AG09319 (cell line): Measurements from ENCODE around the gene RPL10.

Source experiments
- DNase-seq: peaks from one replicate; pipeline ENCODE4 v3.0.0-alpha.2; 2010; ENCODE audit warnings: low read depth; ENCODE audit errors: extremely low read depth
- TF ChIP-seq, protein P1 (sequence below): IDR thresholded peaks from 2 replicates; pipeline ENCODE4 v1.5.1; 2011; ENCODE audit warnings: low read depth, mild to moderate bottlenecking, inconsistent platforms, low read length, moderate library complexity

Gene RPL10

DNA sequence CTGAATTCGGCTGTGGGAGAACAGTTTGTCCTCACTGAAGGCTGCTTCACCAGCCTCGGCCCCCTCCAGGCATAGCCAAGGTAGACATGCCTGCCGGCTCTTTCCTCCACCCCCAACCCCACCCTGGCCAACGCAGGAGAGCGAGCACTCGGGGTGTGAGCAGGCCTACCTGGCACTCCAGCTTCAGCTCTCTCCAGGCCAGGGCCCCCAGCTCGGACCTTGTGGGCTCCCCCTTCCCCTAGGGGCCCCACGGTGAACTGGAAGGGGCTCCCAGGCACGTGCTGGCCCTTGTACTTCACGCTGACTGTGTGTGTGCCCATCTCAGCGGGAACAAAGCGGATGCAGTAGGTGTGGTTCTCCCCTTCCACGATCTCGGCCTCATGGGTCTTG is 46.2 kb upstream of the RPL10 start:
- DNase-seq = no peak
- TF ChIP-seq, protein P1, sequence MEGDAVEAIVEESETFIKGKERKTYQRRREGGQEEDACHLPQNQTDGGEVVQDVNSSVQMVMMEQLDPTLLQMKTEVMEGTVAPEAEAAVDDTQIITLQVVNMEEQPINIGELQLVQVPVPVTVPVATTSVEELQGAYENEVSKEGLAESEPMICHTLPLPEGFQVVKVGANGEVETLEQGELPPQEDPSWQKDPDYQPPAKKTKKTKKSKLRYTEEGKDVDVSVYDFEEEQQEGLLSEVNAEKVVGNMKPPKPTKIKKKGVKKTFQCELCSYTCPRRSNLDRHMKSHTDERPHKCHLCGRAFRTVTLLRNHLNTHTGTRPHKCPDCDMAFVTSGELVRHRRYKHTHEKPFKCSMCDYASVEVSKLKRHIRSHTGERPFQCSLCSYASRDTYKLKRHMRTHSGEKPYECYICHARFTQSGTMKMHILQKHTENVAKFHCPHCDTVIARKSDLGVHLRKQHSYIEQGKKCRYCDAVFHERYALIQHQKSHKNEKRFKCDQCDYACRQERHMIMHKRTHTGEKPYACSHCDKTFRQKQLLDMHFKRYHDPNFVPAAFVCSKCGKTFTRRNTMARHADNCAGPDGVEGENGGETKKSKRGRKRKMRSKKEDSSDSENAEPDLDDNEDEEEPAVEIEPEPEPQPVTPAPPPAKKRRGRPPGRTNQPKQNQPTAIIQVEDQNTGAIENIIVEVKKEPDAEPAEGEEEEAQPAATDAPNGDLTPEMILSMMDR = no peak

DNA sequence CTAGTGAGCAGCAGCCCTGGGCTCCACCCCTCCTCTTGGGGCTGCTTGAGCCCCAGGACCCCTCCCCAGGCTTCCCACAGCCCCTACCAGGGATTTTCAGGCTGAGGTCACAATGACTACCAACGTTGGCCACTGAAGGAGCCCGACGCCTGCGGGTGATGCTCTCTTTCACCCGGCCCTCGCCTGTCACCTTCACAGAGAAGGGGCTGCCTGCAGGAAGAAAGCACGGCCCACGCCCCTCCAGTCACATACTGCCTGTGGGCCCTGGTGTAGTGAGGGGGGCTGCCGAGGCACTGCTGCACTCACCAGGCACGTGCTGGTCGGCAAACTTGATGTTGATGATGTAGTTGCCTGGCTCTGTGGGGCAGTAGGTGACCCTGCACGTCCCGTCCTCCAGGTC is 45.7 kb upstream of the RPL10 start:
- no peak for DNase-seq

DNA sequence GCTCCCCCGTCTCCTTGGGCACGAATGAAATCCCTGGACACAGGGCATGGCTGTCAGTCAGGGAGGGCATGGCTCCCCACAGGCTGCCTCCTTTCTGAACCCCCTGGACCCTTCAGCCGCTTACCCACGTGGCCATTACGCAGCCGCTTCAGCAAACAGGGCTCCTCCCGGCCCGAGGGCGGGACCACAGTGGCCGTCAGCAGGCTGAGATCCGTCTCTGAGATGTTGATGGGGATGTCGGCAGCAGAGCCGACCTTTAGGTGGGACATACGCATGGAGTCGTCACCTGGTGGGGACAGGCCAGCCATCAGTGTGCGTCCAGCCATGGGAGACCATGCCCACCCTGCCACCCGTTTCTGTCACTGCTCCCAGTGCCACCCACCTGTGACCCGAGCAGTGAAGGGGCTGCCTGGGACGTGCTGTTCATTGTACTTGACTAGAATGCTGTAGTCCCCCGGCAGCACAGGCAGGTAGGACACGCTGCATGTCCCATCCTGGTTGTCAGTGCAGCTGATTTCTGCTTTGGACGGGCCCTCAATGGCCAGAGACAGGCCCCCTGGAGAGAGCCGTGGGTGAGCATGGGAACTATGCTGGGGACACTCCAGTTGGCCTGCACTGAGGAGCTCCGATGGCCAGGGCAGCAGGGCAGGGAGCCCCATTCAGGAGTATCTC is 44.9 kb upstream of the RPL10 start:
- no peak for DNase-seq
- TF ChIP-seq, protein P1 = no peak

More for the DNA sequence above, 45.7 kb upstream of the RPL10 start:
- TF ChIP-seq, protein P1 = no peak

DNA sequence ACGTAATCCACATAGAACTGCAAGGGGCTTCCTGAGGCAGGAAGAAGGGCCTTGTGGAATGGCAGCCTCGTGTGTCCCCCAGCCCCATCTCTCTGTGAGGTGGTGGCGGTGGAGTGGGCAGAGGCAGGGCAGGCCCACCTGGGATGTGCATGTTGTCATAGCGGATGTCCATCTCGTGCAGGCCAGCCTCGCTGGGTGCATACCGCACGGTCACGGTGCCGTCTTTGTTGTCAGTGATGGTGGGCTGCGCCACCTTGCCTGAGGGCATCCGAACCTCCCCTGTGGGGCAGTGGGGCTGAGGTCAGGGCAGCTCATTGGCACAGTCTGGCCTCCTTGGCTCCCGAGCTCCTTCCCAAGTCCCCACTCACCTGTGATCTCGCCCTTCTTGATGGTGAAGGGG is 44.2 kb upstream of the RPL10 start:
- DNase-seq = no peak
- TF ChIP-seq, protein P1 = no peak

DNA sequence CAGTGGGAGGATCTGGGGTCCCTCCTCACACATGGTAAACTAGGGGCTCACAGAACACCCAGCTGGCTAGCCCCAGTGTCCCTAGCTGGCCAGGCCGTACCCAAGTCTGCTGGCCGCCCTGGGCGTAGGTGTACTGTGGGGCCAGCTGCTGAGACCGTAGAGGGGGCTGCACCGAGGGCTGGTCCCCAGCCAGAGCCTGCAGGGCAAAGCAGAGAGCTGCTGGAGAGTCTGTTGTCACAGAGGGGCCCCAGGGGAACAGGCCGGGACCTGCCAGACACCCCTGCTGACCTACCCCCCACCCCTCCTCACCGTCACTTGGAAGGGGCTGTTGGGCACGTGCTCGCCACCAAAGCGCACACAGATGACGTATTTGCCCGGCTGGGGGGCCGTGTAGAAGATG is 43.7 kb upstream of the RPL10 start:
- TF ChIP-seq, protein P1 = no peak
- DNase-seq = no peak

DNA sequence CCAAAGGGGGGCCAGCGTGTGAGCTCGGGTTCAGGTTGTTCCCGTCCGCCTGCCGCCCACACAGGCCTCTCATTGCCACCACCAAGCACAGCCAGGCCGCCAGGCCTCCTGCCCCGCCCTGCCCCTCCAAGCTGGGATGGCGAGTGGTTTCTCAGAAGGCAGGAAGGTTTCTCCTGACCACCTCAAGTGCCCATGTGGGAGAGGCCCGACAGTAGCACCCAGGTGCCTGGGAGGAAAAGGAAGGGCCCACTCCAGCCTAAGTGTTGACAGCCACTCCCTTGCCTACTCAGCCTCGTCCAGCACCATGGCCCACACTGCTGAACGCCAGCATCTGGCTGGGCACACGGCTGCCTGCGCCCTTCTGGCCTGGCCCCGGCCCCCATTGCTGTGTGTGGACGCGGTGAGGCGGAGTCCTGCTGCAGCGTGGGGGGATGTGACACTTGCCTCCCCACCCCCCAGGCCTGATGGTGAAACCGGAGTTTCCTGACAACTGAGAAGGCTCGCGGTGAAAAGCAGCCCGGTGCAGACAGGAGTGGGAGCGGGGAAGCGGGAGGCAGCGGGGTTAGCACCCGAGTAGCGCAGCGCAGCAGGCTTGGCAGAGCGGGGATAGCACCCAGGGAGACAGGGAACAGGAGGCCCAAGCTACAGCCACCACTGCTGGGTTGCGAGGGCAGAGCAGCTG is 42.9 kb upstream of the RPL10 start:
- TF ChIP-seq, protein P1 = no peak
- DNase-seq = no peak

DNA sequence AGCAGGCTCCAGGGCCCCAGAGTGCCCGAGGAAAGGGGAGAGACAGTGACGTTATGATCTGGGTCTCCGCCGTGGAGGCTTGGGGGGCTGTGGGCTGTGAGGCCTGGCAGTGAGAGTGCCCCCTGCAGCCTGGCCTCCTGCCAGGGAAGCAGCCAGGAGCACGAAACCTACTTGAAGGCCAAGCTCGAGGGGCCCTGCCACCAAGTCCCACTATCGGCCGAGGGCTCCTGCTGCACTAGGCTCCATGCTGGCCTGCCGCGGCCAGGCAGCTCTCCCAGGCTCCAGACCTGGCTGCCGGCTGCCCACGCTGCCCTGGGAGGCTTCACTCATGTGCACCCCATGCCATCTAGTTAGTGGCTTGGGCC is 42.4 kb upstream of the RPL10 start:
- no peak for DNase-seq
- TF ChIP-seq, protein P1 = no peak; the same call in 1 of the 2 replicates
